NCI-H2196 treated with DMSO at 0.1 percent for 48 hours (cell line): ENCODE results near the gene PALD1.

Source experiments
- DNase-seq: peaks from one replicate; lab custom pipeline; 2025; ENCODE audit not compliant: unreplicated experiment; lab: John Stamatoyannopoulos, UW

PALD1 gene

DNA sequence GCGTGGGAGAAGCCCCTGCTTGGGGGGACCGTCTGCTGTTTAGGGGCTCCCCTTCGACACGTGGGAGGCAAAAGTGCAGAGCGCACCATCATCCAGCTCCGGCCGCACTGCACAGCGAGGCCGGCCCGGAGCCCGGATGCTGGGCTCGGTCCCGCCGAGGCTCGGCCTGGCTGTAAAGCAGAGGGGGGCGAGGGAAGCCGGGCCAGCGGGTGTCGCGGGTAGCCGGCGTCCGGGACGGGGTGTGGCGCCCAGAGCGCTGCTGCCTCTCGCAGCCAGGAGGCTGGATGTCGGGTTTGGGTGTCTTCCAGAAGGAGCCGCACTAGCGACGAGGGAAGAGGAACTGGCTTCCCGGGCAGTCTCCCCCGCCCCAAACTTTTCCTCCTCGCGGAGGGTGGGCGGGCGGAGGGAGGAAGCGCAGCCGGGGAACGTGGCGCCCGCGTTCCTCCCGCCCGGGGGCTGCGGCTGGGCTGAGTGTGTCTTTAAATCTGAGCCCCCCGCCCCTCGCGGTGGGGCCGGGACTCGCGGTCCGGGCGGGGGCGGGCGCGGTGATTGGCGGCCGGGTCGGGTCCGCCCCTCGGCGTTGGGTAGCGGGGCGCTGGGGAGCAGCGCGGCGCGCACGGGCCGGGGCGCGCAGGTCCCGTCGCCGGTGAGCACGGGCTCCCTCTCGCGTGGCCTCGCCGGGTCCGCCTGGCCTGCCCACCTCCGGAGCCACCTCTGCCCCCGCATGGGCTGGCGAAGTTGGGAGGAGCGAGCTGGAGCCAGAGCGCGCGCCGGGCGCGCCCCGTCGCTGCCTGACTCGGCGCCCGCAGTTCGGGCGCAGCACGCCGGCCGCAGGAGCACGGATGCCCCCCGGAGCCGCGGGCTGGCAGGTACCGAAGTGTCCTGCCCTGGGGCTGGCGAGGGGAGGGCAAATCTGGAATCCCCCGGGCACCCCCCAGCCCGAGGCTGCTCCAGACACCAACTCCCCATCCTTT, at the start of gene PALD1:
PALD1 (plus strand) TSS at position 577 of the 974 bp plus-strand sequence. CDS start 47,185 bp downstream, outside the sequence.
- no peak for DNase-seq

DNA sequence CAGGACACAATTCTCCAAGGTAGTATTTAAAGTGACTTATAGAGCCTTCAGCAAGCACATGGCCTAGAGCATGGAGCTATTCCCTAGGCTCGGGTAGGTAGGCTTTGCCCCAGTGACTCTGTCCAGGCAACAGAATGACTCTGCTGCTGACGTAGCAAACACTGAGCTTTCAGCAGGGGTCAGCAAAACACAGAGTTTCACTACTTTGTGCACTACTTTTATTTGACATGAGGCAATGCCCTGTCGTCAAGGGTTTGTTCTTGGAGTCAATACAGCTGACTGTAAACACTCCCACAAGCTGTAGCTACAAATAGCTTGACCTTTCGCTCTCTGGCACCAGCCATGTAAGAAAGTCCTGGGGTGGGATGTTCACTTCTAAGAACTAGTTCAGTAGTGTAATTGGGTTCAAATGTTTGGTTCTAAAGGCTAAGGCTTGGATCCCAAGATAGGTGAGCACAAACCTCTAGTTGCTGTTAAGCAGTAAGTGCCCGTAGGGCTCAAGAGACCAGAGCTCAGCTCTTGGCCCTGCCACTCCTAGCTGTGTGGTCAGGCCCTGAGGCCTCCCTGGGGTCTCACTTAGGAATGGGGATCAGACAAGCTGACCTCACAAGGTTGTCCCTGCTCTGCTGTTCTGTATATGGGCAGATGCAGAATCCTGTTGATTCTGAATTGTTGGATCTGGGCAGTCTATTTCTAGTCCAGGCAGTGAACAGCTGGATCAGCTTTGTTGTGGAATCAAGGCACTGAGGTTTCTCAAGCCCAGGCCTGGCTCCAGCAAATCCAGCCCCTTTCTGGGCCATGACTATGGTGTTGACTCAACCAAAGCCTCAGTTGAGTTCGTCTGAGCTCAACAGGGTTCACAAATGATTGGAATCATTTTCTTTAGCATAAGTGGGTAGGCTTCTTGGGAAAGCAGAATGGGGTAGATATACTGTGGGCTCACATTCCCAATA, 47.8 kb upstream of the PALD1 start:
- DNase-seq, result no peak

GRCh38 chr10:70432101-70432500, 46.5 kb upstream of the PALD1 start:
- peak; percentile 1 for DNase-seq

DNA sequence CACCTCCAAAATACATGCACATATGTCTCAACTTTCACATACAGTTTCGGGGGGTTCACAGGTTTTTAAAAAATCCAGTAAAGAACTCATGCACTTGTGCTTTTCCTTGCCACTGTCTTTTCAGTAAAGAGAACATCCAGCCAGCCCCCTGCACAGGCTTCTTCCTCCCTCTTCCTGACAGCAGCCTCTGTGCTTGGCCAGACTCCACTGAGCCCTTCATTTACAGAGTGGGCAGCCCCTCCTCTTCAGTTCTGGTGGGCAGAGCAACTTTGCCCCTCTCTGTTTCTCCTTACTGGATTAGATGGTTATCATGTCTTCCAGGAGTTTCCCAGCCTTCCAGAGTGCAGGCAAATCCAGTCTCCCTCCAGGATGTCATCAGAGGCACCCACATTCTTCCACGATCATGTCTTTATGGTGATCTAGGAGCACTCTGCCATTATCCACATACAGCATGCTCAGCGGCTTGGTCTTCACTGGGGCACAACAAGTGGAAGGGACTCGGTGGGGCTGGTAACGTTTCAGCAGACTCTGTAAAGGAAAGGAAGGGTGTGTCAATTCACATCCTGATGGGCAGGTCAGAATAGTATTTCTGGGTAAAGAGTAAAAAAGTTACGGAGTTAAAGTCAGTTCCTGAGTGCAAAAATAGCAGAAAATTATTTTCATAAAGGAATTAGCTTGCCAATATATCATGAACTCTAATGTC, 45.9 kb upstream of the PALD1 start:
- DNase-seq, result no peak

GRCh38 chr10:70433581-70434280, 44.8 kb upstream of the PALD1 start:
- no peak for DNase-seq

DNA sequence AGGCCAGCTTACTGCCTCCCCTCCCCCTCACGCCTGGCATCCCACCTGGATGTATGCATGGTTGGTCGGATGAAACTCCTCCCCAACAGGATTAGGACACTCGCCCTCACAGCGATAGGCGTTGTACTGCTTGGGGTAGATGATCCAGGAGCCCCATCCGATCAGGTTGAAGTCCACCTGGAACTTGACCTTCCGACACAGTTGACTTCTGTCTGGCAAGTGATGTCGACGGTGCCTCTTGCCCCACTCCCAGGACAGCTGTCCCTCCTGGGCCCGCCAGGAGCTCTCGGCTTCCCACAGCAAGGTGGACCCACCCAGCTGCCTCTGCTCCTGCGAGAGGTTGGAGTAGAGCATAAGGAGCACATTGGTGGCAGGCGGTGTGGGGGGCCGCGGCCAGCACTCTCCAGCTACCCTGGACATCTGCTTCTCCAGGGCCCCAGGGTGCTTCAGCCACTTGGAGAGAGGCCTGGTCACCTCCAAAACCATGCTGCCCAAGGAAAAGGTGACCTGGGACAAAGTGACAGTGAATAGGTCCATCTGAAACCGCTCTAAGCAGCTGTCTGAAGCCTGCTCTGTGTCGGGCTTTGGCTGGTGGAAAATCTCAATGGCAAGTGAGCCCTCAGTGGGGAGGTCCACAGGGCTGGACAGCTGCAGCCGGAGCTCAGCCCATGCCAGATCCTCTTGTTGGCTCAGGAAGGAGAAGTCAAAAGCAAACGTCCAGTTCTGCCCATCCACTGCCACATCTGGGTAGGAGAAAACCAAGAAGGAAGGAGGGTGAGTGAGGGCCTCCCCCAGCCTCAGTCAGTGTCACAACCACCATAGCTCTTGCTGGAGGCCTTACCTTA, 43.1 kb upstream of the PALD1 start:
- no peak for DNase-seq

GRCh38 chr10:70437721-70438120, 40.8 kb upstream of the PALD1 start:
- no peak for DNase-seq

- DNase-seq, result no peak
These were observed 38.0 kb upstream of the PALD1 start for GRCh38 chr10:70440296-70441160.

GRCh38 chr10:70441161-70441894, 37.2 kb upstream of the PALD1 start, which contains the start of gene NODAL:
TSS of gene NODAL (minus strand) at chr10:70441681. CDS start at chr10:70441667, 14 bp downstream.
- DNase-seq, result no peak

GRCh38 chr10:70441895-70442309, 36.7 kb upstream of the PALD1 start:
- DNase-seq, result no peak

DNA sequence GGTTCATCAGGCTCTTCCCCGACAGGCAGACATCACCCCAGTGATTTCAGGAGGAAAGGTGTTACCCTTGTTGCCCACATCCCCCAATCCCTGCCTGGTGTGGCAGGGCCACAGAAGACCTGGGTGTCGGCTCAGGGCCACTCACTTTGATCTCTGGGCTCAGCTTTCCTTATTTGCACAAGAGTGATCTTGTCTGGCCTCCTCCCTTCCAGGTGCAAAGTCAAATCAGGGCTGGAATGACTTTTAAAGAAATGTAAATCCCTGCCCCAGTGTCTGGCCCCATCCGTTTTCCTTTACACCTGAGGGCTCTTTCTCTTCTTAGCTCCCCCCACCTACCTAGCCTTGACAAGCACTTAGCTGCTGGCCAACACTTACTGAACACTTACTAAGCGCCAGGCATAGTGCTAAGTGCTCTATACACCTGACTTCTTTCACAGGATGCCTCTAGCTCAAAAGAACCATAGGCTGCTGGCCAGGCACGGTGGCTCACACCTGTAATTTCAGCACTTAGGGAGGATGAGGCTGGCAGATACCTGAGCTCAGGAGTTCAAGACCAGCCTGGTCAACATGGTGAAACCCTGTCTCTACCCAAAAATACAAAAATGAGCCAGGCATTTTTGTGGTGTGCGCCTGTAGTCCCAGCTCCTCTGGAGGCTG, 36.1 kb upstream of the PALD1 start:
- DNase-seq, result no peak

DNA sequence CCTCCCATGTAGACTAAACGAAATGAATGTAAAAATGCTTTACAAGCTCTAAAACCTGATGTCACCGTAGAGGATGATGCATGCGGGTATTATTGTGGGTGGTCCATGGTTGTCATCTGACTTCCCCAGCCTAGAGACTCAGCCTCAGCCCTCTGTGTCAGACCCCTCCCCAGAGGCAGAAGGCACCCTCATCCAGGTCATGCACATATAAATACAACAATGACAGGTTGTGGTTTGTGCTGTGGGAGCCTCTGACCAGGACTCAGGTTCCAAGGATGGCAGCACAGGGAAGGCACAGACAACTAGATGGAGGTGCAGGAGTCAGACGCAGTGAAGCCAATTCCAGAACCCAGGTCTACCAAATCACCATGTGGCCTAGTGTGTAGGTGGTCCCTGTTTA, 33.8 kb upstream of the PALD1 start:
- DNase-seq, result no peak

- no peak for DNase-seq
These were observed 32.6 kb upstream of the PALD1 start for GRCh38 chr10:70445718-70446657.

DNA sequence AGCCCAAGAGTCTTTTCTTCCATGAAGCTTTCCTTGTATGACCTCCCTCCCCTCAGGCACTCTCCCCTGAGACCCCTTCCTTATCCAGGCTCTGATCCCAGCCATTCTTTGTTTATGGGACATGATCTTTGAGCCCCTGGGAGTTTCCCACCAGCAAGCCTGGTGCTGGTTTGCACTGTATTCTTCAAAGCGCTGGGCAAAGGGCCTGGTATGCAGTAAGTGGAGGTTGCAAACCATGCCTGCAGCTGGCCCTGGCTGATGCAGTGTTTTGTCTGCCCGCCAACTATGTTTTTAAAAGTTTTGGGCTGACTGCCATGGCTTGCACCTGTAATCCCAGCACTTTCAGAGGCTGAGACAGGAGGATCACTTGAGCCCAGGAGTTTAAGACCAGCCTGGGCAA, 30.3 kb upstream of the PALD1 start:
- DNase-seq, result no peak

DNA sequence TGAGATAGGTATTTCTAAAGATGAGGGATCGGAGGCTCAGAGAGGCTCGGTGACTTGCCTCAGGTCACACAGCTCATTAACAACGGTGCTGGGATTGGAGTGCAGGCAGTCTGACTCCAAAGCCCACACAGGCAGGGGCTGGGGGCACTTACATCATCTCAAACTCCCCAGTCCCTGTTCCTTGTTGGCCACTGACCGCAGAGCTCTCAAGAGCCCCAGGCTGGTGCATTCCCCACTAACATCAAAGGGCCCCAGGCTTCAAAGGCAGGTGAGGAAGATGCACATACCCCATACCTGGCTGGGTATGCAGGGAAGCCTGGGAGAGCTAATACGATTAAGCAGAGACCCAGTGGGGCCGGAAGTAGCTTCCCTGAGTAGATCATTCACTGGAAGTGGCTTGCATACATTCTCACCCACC, 23.3 kb upstream of the PALD1 start:
- DNase-seq, result no peak

DNA sequence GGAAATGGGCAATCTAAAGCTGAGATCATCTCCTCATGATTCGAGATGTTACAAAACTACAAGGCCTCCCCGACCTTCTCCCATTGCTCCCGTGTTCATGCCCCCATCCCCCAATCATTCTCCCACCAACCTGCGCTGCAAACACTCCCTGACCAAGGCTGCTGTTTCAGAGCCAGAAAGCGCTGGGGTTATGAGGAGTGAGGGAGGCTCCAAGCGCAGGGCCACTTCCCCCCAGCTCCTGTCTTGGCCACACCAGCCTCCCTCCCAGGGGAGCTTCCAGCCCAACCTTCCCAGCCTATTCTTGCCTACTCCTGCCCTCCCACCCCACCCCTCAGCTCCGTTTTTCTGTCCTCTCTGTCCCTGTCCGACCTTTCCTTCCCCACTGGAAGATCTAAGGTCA, 22.4 kb upstream of the PALD1 start:
- DNase-seq, result no peak
